Left lobe of liver (tissue), 2 donors: ENCODE measurements around the gene LCE7A. TPM values are rescaled to one million over a fixed set of nuclear protein-coding genes. Genes with fewer than 3 reads are reported as not detected.

ENCODE experiments used
- ATAC-seq: fragments of 200-7000 bp; cut with Tn5 transposase; one replicate; pipeline ENCODE4 v1.9.1; 2020; ENCODE audit warnings: mild to moderate bottlenecking, moderate library complexity
- DNase-seq: peaks from one replicate; pipeline ENCODE4 v3.0.0-alpha.2; 2020; ENCODE audit warnings: low spot score
- total RNA-seq: library from RNA; stranded (reverse); gene quantifications from one replicate; pipeline ENCODE4 v1.2.1, GENCODE V29; 2021
- donor health status: DM: no; HTN: no; CAD: no; lungs with moderate emphysema.
- donor health status: DM: no; HTN: yes; CAD: no.

Gene LCE7A
- total RNA-seq, 1 donor from 2014 or later: not detected

DNA sequence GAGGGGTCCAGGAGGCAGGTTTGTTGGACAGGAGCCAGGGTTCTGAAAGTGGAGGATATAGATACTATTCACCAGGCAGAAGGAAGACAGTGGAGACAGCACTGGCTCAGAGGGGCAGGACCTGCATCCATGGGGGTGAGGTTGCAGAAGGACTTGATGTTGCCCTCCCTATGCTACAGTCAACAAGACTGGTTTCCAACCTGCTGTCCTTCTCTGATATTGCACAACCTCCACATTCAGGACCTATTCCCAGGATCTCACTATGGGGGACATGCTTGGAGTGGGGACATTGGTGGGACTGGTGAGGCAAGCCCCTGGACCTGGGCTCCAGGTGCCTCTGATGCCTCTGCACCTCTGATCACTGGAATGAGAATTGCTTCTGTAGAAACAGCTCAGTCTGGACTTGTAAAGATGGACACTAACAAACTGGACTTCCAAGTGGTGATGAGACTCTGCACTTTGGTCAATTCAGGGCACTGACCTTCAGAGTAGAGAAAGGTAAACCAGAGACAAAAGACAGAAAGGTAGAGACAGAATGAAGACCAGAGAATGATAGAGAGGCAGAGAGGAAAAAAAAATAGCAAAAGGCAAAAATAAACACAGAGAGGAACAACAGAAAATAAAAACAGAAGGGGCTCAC is 19.9 kb downstream of the LCE7A start:
- DNase-seq: peak; percentile 68
- peak; percentile 89 for ATAC-seq

DNA sequence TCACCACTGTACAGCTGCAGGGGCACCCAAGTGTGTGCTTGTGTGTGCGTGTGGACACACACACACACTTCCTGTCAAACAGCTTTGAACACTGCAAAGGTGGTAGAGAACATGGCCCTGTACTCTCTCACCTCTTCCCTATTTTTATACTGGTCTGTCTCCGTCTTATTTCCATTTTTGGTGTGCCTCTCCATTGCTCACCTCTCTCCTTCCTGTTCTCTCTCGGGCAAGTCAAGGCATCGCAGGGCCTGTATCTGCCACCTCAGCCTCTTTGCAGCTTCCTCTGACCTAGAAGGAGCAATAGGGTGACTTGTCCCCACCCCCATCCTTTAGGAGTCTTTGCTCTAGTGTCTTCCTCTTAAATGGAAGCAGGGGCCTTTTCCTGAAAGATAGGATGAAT is 20.5 kb downstream of the LCE7A start:
- no peak for DNase-seq
- peak; percentile 22 for ATAC-seq

DNA sequence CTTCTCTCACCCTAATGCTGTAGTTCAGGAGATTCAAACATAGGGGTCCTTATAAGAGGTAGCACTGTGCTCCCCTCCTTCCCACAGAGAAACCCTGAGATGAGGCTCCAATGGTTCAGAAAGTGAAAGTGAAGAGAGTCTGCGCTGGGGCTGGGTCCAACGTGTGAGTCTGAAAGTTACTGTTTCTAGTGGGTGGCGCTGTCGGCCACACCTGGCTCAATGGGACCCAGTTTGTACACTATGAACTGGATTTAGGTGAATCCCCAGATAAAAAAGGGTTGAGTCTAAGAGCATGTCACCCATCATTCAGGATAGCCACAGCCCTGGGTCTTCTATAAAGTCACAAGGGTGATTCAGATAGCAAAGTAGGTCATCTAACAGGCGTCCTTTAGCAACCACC is 21.1 kb downstream of the LCE7A start:
- ATAC-seq: peak; percentile 52
- no peak for DNase-seq

DNA sequence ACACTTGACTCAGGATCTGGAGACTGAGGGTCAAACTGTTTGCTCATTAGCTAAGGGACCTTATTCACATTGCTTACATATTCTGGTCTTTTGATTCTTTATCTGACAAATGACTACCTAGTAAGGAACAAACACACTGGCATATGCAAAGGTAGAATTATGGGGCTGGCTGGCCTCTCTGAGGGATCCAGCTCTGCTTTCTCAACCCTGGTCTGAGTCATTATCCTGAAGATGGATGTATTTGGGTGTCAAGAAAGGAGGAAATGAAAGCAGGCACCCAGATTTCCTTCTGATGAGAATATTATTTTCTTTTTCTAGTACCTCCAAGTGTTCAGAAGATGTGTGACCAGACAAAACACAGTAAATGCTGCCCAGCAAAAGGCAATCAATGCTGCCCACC is 24.3 kb downstream of the LCE7A start:
- DNase-seq (no peak), ATAC-seq (no peak)

DNA sequence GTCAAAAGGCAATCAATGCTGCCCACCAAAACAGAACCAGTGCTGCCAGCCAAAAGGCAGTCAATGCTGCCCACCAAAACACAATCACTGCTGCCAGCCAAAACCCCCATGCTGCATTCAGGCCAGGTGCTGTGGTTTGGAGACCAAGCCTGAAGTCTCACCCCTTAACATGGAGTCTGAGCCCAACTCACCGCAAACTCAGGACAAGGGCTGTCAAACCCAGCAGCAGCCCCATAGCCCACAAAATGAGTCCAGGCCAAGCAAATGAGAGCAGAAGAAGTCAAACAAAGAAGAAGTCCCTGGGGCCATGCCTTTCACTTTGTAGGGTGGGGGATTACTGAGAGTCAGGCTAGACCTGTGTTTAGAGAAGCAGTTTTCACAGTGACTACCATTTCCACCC is 24.7 kb downstream of the LCE7A start:
- no peak for DNase-seq
- no peak for ATAC-seq

DNA sequence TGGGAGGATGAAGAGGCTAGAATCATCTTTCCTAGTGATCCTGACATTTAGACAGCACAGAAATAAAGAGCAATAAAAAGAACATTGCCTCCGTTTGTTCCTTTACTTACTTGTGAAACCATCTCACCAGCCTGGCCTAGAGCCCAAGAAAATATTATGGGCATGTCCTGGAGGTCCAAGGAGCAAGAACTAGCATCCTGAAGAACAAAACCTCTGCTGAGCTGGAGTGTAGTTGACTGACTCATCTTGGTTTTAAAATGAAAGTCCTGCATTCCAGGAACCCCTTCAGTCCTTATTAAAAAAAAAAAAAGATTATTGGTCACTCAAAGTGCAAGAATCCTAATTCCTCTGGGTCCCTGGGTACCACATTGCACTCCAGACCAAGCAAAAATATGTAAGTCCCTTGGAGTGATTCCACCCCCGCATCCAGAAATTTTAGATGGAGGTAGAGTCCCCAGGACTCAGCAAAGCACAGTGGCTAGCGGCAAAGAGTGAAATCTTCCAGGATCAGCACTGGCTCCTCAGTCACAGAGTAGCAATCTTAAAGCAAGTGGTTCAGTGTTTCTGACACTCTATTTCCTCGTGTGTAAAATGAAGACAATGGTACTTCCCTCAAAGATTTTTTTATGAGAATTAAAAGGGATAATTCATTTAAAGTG is 25.3 kb downstream of the LCE7A start:
- DNase-seq (no peak), ATAC-seq (no peak)

DNA sequence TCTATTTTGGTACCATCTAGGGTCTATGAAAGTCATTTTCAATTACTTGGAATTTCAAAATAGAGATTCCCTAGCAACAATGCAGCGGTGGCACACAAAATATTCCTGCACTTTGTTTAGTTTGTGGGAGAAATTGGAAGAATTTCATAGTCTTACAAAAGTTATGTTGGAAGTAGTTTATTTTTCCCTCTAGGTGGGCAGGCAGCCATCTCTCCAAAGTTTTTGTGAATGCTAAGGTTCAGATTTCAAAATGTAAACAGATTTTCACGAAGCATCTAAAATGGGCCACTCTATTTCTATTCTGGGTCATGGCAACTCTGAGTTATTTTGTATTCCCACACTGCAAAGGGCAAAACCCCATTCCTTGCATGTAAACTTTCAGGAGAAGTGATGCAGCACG is 26.3 kb downstream of the LCE7A start:
- ATAC-seq (peak; percentile 92), DNase-seq (peak; percentile 78)

DNA sequence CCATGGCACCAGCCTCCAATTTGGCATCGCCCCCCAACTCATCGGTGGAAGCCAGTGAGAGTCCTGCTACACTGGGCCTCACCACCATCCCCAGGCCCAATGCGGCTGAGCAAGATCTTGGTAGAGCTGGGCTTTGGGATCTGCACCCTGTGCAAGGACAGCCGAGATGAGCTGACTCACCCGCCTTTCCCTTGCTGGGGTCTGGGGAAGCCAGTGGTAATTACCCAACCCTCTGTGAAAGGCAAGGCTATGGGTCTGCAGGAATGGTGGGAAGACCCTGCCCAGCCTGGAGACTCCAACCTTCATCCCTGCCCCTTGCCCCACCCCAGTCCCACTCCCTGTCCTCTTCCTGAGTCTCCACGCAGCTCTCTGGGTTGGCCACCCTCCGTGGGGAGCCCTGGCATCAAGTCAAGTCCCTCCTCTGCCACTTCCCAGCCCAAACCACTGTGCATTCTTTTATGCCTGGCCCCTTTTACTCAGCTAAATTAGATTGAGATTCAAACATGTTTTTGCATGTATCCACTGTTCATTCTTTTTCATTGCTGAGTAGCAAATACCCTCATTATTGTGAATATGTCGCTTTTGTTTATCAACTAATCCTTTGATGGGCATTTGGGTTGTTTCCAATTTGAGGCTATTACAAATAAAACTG is 27.1 kb downstream of the LCE7A start:
- DNase-seq (no peak), ATAC-seq (peak; percentile 13)

DNA sequence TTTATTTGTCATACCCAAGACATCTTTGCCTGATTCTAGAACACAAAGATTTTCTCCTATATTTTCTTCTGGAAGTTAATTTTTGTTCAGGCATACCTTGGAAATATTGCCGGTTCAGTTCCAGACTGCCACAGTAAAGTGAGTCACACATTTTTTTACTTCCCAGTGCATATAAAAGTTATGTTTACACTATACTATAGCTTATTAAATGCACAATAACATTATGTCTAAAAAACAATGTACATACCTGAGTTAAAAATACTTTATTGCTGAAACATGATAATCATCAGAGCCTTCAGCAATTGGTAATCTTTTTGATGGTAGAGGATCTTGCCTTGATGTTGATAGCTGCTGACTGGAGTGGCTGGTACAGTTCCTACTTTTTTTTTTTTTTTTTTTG is 28.3 kb downstream of the LCE7A start:
- ATAC-seq (no peak), DNase-seq (no peak)

DNA sequence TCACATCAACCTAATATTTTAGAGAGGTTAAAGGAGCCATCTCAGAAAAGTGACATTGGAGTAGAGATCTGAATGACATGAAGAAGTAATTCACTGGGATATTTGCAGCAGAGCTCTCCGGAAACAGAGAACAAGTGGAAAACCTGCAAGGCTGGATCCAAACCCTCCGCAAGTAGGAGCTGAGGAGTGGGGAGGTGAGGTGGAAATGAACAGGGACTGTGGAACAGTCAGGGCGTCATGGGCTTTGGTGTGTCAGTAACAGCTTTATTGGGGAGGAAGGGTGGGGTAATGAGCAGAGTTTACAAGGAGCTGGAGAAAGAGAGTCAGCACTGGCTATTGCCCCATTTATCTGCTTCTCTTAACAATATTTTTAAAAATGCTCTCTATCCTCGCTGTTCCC is 39.2 kb downstream of the LCE7A start:
- ATAC-seq: no peak
- DNase-seq: no peak

DNA sequence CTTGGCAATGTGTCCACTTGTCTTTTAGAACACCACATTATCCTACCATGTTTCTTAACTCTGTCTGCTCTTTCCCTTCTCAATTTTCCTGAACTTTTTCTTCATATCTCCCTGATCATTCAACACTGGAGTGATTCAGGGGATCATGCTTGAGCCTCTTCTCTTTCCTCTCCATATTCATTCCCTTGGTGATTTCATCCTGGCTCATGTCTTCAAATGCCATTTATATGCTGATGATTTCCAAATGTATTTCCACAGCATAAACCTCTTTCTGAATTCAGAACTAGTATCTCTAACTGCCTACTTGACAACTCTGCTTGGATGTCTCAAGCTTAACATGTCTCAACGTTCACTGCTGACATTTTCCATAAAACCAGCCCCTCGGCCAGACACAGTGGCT is 40.1 kb downstream of the LCE7A start:
- DNase-seq: no peak
- no peak for ATAC-seq

DNA sequence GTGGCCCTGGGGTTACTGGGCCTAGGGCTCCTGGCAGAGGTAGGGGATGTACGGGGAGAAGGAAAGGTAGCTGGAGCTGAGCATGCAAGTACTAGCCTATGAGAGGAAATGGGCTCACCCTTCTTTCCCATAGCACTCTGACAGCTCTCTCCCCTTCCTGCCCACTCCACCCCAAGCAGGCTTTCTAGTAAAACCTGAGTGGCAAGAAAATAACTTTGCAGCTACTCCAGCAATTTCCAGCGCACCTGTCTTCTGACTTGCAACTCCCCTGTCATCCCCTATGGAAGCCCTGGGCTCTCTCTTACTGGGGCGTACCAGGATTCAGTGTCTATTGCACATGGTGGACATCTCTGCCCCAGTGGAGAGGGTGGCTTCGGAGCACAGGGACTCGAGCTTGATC is 41.8 kb downstream of the LCE7A start:
- ATAC-seq (no peak), DNase-seq (no peak)

DNA sequence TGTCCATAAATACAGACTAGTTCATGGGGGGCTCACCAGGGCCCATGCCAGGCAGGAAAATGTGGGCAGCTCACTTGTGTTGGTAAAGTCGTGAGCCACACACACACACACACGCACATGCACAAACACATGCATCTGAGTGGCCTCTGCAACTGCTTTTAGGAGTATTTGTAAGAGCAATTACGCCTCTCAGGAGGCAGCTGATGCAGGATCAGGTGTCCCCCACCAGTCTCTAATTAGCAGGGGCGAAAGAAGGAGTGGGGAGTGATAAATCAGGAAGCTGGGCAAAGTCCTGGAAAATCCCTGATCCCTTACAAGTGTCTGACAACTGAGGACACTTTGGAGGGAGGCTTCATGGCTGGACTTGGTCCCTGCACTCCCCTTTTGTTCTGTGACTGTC is 42.8 kb downstream of the LCE7A start:
- no peak for ATAC-seq

DNA sequence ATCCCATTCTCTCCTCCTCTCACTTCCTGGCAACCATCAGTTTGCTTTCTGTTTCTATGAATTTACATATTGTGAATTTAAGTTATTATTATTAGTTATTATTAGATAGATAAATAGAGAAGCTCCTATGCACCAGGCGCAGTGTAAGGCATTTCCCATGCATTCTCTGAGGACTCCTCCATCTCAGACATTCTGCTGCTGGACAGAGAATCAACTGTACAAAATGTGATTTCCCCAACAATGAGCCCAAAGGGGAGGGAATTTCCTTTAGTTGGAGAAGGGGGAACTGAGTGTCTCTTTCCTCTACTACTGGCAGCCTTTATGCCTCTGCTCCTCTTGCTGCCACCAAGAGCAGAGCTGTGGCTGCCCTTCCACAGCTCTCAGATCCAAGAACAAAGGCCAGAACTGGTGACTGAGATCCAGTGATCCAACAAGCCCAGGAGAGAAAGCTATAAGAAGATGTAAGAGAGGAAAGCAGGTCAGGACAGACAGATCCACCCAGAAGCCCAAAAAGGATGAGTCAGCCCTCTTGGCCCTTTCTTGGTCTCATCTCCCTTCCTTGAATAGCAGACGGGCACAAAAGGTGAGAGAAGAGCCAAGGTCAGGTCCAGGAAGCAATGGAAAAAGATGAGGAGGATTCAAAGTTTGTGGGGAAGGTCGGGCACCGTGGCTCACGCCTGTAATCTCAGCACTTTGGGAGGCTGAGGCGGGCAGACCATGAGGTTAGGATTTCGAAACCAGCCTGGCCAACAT is 45.1 kb downstream of the LCE7A start:
- no peak for DNase-seq
- ATAC-seq: no peak

More for the DNA sequence above, 42.8 kb downstream of the LCE7A start:
- no peak for DNase-seq

DNA sequence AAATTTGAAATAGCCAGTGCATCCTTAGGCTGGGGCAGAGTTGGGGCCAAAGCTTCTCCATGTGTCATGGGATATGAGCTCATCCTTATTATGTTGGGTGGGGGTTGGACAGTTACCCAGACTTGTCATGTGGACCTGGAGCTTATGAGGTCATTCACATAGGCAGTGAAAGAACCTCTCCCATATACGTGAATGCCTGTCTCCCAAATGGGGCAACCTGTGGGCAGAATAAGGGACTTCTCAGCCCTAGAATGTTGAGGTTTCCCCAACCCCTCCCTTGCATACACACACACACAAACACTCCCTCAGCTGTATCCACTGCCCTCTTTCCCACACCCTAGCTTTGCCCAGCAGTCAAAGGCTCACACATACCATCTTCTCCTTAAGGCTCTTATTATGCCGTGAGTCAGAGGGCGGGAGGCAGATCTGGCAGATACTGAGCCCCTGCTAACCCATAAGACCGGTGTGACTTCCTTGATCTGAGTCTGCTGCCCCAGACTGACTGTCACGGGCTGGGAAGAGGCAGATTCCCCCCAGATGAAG is 46.3 kb downstream of the LCE7A start:
- no peak for DNase-seq
- no peak for ATAC-seq

DNA sequence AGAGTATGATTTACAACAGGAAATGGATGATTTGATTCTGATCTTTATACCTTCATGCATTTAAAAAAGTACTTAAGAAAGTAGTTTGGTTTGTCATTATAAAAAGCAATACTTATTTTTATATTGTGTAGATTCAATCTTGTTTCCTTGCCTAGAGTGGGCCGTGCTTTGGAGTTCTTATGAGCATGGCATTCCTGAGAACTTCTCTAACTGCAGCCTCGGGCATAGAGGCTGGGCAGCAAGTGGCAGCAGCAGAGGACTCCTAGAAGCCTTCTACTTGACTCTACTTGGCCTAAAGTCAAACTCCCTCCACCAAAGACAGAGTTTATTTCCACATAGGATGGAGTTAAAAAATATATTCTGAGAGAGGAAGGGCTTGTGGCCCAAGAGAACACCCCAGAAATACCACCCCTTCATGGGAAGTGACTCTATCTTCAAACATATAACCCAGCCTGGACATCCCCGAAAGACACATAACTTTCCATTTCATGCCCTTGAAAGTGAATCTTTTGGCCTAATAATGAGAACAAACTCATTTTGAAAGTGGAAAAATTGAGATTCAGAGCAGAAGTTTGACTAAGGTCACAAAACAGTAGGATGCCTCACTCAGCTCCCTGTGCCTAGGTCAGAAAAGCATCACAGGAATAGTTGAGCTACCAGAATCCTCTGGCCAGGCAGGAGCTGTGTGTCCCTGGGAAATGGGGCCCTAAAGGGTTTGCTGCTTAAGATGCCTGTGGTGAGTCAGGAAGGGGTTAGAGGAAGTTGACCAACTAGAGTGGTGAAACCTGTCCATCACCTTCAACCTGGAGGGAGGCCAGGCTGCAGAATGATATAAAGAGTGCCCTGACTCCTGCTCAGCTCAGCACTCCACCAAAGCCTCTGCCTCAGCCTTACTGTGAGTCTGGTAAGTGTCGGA is 48.1 kb downstream of the LCE7A start, which contains the start of gene IVL:
TSS of gene IVL (plus strand) at position 861 of the 916 bp plus-strand sequence. CDS start 1,252 bp downstream, outside the sequence.
- no peak for ATAC-seq

DNA sequence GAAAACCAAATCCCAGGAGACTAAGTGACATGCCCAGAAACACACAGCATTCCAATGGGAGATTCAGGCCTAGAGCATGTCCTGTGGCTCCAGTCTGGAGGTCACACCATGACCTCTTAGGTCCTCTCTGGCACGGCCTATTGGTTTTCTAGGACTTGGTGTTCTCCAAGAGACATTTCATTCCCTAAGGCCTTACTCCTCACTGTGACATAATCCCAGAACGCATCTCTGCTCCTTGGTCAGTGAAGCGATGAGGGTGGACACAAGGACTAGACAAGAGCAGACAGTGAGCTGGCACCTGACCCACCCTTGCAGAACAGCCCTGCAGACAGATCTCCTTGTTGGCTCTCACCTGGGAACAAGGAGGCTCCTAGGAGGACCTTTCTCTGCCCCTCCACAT is 49.4 kb downstream of the LCE7A start:
- ATAC-seq (no peak), DNase-seq (no peak)

More for the DNA sequence above, 48.1 kb downstream of the LCE7A start, which contains the start of gene IVL:
- no peak for DNase-seq
